Right lobe of liver (tissue), 6 donors: ENCODE results near the gene KIF4A. TPM values are rescaled to one million over a fixed set of nuclear protein-coding genes. Genes with fewer than 3 reads are reported as not detected.
"Not testable (repeated sequence)": the region's sequence is repeated elsewhere in the genome, so short reads cannot be mapped to it uniquely, and the experiment has no call there.

Experiments
- ATAC-seq, 4 donors: fragments of 200-7000 bp; cut with Tn5 transposase; one replicate each; pipeline ENCODE4 v1.9.1; 2020; ENCODE audit warnings: mild to moderate bottlenecking in 4 of 4, moderate library complexity in 4 of 4
- DNase-seq, 3 donors: peaks; one replicate each; pipeline ENCODE4 v3.0.0-alpha.2; 2020
- H3K27ac ChIP-seq, 3 donors: fragments of 200-600 bp; one replicate each; pipeline ENCODE4 v1.8.0; 2022
- H3K27me3 ChIP-seq, 2 donors: fragments of 200-600 bp; one replicate each; pipeline ENCODE4 v1.8.0; 2022
- H3K36me3 ChIP-seq, 4 donors: fragments of 200-600 bp; sonication (generic) in 1 of 4; one replicate each; pipeline versions ENCODE4 v1.5.1 to v1.8.0; 2017 to 2022; ENCODE audit warnings: control low read depth in 1 of 4
- H3K4me1 ChIP-seq, 4 donors: fragments of 200-600 bp; sonication (generic) in 1 of 4; one replicate each; pipeline versions ENCODE4 v1.5.1 to v1.8.0; 2017 to 2022; ENCODE audit warnings: control low read depth in 1 of 4
- H3K4me3 ChIP-seq, 3 donors: fragments of 200-600 bp; one replicate each; pipeline ENCODE4 v1.8.0; 2022
- H3K9me3 ChIP-seq, 4 donors: fragments of 200-600 bp; sonication (generic) in 1 of 4; one replicate each; pipeline versions ENCODE4 v1.5.1 to v1.8.0; 2017 to 2022; ENCODE audit warnings: control low read depth in 1 of 4
- POLR2A ChIP-seq: fragments of 450-650 bp; IDR thresholded peaks from one replicate; pipeline ENCODE4 v1.6.1; 2017; ENCODE audit warnings: antibody characterized with exemption, mild to moderate bottlenecking
- WGBS: methylation state at CpG from one replicate; pipeline ENCODE4 v1.1.6; 2018; ENCODE audit warnings: low coverage, low lambda C conversion rate; ENCODE audit not compliant: insufficient coverage; ENCODE audit errors: missing lambda C conversion rate; 5-methylcytosine and 5-hydroxymethylcytosine counted together
- intact Hi-C, 2 donors: fragments of 100-400 bp; cut with DNase I; formaldehyde crosslinking; loops; one replicate each; pipeline versions ENCODE4 v1.11.2 to v1.14.1; 2022
- total RNA-seq, 6 experiments: library from RNA; depleted of rRNA in 2 of 6; stranded (reverse); fragments of >200 nt in 2 of 6; fragmentation: NEBNext Ultra II Directional in 3 of 6; extraction: Animal tissue kit (Norgen Biotek cat#: 25700) in 3 of 6; gene quantifications; one replicate each; pipeline versions ENCODE4 v1.1.0 to v1.2.4, GENCODE V29; 2016 to 2023
- TF ChIP-seq, protein P1 (sequence below), 4 donors: fragments of 200-600 bp in 3 of 4; fragments of 450-650 bp in 1 of 4; IDR thresholded peaks; one replicate each; pipeline versions ENCODE4 v1.5.1 to v1.8.0; 2016 to 2022; ENCODE audit warnings: antibody characterized with exemption in 4 of 4, mild to moderate bottlenecking in 2 of 4
- donor health status: DM: no; HTN: yes; CAD: no.
- donor health status: DM: no; HTN: no; CAD: no.
- donor health status: DM: no; HTN: no; CAD: no.
- donor health status: DM: no; HTN: yes; CAD: no.
- donor health status: DM: no; HTN: yes; CAD: no.

The KIF4A gene
- total RNA-seq, 6 experiments from 2014 or later = 0.19 to 1.4 (median 0.68) TPM; not detected in 1

DNA sequence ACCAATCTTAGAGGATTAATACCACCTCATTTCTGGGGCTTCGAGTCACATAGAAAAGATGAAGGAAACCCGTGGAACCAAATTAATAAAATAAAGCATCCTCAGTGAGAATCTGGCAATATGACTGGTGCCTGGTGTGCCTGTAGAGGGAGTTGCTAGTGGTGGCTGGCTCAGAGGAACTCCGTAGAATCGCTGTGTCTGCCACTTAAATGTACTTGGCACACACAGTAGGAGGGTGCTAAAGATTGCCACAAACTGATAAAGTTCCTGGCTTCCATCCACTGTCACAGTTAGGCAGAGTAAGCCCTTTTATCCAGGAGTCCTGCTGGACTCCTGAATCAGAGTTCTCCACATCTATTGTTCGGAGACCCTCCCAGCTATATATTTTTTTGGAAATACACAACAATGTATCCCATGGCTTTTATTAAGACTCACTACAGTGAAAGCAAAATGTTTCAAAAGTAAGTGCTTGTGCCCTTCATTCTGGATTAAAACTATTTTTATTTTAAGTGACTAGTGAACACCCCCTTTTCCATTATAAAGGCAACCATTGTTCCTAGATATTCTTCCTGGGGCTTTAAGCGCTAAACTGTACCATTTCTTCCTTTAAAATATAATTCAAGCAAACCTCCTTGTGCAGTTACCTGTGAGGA is 56.6 kb downstream of the KIF4A start:
- TF ChIP-seq, protein P1, sequence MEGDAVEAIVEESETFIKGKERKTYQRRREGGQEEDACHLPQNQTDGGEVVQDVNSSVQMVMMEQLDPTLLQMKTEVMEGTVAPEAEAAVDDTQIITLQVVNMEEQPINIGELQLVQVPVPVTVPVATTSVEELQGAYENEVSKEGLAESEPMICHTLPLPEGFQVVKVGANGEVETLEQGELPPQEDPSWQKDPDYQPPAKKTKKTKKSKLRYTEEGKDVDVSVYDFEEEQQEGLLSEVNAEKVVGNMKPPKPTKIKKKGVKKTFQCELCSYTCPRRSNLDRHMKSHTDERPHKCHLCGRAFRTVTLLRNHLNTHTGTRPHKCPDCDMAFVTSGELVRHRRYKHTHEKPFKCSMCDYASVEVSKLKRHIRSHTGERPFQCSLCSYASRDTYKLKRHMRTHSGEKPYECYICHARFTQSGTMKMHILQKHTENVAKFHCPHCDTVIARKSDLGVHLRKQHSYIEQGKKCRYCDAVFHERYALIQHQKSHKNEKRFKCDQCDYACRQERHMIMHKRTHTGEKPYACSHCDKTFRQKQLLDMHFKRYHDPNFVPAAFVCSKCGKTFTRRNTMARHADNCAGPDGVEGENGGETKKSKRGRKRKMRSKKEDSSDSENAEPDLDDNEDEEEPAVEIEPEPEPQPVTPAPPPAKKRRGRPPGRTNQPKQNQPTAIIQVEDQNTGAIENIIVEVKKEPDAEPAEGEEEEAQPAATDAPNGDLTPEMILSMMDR (IDR thresholded peaks at IDR 0.05) = no peak
- TF ChIP-seq POLR2A = no peak
- DNase-seq = no peak
- H3K27me3 ChIP-seq = no peaks in the 10 kb centered on the region
- no peaks in the 10 kb centered on the region for H3K9me3 ChIP-seq
- H3K4me3 ChIP-seq = no peak overlapping the region
- no peaks in the 10 kb centered on the region for H3K36me3 ChIP-seq
- H3K4me1 ChIP-seq = no peaks in the 10 kb centered on the region
- intact Hi-C loops = no loop called here
- ATAC-seq = no peak
- 78% methylated on average over 6 of the region's 6 CpGs for WGBS
- H3K27ac ChIP-seq = no peak overlapping the region

DNA sequence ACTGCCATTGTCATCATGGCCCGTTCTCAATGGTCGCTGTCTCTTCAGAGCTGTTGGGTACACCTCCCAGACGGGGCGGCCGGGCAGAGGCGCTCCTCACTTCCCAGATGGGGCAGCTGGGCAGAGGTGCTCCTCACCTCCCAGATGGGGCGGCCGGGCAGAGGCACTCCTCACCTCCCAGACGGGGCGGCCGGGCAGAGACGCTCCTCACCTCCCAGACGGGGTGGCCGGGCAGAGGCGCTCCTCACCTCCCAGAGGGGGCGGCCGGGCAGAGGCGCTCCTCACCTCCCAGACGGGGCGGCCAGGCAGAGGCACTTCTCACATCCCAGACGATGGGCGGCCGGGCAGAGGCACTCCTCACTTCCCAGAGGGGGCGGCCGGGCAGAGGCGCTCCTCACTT is 58.9 kb downstream of the KIF4A start:
- intact Hi-C loops, H3K27ac ChIP-seq, H3K4me3 ChIP-seq, H3K4me1 ChIP-seq, H3K36me3 ChIP-seq, H3K9me3 ChIP-seq, ATAC-seq, H3K27me3 ChIP-seq, DNase-seq: not testable (repeated sequence)
- 94% methylated on average over 6 of the region's 26 CpGs for WGBS

DNA sequence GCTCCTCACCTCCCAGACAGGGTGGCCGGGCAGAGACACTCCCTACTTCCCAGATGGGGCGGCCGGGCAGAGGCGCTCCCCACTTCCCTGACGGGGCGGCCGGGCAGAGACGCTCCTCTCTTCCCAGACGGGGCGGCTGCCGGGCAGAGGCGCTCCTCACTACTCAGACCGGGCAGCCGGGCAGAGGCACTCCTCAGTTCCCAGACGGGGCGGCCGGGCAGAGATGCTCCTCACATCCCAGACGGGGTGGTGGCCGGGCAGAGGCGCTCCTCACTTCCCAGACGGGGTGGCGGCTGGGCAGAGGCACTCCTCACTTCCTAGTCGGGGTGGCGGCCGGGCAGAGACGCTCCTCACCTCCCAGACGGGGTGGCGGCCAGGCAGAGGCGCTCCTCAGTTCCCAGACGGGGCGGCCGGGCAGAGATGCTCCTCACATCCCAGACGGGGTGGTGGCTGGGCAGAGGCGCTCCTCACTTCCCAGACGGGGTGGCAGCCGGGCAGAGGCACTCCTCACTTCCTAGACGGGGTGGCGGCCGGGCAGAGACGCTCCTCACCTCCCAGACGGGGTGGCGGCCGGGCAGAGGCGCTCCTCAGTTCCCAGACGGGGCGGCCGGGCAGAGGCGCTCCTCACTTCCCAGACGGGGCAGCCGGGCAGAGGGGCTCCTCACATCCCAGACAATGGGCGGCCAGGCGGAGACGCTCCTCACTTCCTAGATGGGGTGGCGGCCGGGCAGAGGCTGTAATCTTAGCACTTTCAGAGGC is 59.6 kb downstream of the KIF4A start:
- H3K9me3 ChIP-seq, H3K4me1 ChIP-seq, H3K27me3 ChIP-seq, H3K4me3 ChIP-seq, H3K27ac ChIP-seq, intact Hi-C loops, H3K36me3 ChIP-seq, ATAC-seq: not testable (repeated sequence)
- peak in 1 of 3 donors; percentile 47 for DNase-seq
- WGBS = no CpG with 5 or more reads among the region's 55 CpGs

DNA sequence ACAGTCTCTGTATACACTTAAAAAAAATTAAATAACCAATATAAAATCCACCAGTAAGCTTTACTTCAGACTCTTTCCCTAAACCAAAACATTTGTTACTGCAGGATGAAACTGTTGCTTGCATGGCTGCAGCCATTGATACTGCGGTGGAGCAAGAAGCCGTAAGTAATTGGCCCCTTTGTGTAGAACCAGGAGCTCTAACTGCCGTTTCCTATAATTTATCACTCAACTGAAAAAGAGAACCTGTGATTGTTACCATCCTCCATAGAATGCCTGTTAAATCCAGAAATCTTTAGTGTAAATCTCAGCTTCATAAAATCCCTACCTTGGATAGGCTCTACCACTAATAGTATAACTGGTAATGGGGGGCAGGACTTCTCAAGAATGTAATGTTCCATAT is 62.6 kb downstream of the KIF4A start:
- TF ChIP-seq, protein P1 (IDR thresholded peaks at IDR 0.05) = no peak
- TF ChIP-seq POLR2A = no peak
- Histone ChIP-seq H3K27me3 (no peaks in the 10 kb centered on the region), H3K4me1 (no peaks in the 10 kb centered on the region), H3K27ac (no peak overlapping the region), H3K9me3 (no peaks in the 10 kb centered on the region), H3K4me3 (no peak overlapping the region), H3K36me3 (no peaks in the 10 kb centered on the region)
- DNase-seq (no peak), ATAC-seq (no peak)
- intact Hi-C loops = no loop called here
- 77% methylated on average over 3 of the region's 3 CpGs for WGBS

DNA sequence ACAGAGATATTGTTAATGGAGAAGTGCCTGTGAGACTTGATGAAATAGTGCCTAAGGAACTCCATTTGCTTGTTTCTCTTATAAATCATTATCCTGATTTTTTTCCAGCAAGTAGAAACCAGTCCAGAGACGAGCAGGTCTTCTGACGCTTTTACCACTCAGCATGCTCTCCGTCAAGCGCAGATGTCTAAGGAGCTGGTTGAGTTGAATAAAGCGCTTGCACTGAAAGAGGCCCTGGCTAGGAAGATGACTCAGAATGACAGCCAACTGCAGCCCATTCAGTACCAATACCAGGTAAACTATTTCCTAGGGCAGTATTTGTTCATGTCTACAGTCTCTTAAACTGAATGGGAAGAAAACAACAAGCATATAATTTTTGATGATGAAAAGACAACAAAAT is 63.6 kb downstream of the KIF4A start:
- Histone ChIP-seq H3K27ac (no peak overlapping the region), H3K4me3 (no peak overlapping the region), H3K4me1 (no peaks in the 10 kb centered on the region), H3K9me3 (no peaks in the 10 kb centered on the region), H3K27me3 (no peaks in the 10 kb centered on the region), H3K36me3 (no peaks in the 10 kb centered on the region)
- TF ChIP-seq, protein P1 (IDR thresholded peaks at IDR 0.05) = no peak
- no peak for TF ChIP-seq POLR2A
- intact Hi-C loops = no loop called here
- WGBS = 89% methylated on average over 5 of the region's 5 CpGs
- no peak for ATAC-seq
- no peak for DNase-seq
